ENCODE measurements around the gene RAB14.

The RAB14 gene

DNA sequence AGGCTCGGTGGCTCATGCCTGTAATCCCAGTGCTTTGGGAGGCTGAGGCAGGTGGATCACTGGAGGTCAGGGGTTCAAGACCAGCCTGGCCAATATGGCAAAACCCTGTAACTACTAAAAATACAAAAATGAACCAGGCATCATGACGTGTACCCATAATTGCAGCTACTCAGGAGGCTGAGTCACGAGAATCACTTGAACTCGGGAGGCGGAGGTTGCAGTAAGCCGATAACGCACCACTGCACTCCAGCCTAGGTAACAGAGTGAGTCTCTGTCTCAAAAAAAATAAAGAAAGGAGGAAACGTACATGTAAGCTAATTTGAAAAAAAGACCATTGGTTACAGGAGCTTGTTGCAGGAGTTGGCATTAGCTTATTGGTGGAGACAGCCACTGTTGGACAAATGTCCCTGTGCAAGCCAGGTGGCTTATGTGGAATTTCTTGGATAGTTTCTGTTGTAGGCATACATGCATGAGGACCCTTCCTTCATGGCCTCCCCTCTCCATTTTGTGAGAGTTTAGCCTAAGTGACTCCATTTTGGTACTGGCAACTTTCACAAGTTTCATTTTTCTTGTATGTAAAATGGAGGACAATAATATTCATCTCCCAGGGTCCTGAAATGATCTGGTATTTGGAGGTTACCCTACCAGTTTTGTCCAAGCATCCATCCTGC, 16.8 kb upstream of the RAB14 start:
- no peak for DNase-seq

DNA sequence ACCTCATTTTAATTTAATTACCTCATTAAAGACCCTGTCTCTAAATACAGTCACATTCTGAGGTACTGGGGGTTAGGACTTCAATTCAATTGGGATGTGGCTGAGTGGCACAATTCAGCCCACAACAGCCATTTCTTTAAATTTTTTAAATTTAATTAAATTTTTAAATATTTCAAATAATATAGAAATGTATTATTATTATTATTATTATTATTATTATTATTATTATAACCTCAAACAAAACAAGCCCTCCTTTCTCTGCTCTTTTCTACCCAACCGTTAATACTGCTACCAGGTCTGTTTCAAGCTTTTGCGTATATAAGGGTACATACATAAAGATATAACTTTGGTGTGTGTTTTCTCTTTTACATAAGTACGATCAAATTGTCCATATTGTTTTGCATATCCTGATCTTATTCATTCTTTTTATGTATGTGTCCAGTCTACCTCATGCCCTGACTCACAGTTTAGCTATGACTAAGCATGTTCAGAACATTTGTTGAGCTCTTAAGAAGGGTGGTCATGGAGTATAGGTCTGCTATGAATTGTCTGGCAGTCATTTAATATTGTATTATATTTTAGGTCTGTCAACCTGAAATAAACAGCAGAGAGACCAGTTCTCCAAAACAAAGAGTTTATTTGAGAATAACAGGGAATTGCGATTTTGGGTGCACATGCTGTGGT, 16.1 kb upstream of the RAB14 start:
- no peak for DNase-seq

DNA sequence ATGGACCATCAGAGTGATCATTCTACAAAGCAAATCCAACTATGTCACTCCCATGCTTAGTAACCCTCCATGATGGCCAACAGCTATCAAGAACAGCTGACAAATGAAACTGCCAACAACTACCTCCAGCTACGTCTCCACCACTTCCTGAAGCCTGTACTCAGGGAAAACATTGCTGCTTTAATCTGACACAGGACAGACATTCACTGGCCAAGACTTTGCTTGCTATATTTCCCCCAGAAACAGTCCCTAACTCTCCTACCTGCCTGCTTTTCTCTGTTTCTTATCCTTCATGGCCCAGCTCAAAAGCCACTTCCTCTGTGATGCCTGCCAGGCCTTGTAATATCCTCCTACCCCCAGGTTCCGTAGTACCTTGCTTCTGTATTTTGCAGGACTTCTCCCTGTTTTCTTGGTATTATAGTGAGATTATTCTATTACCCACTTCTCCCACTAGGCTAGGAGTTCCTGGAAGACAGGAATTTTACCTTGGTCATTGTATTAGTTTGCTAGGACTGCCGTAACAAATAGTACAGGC, 14.7 kb upstream of the RAB14 start:
- no peak for DNase-seq

DNA sequence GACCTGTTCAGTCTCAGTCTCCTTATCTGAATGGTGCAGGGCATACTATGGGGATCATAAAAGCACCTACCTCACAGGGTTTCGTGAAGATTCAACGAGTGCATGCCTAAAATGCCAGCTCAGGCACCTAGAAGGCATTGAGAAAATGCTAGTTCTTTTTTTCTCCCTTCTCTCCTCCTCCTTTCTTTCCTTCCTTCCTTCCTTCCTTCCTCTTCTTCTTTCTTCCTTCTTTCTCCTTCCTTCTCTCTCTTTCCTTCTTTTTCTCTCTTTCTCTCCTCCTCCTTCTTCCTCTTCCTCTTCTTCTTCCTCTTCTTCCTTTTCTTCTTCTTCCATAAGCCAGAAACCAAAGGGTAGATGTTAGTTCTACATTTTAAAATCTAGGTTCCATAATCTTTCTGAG, 12.3 kb upstream of the RAB14 start:
- no peak for DNase-seq

DNA sequence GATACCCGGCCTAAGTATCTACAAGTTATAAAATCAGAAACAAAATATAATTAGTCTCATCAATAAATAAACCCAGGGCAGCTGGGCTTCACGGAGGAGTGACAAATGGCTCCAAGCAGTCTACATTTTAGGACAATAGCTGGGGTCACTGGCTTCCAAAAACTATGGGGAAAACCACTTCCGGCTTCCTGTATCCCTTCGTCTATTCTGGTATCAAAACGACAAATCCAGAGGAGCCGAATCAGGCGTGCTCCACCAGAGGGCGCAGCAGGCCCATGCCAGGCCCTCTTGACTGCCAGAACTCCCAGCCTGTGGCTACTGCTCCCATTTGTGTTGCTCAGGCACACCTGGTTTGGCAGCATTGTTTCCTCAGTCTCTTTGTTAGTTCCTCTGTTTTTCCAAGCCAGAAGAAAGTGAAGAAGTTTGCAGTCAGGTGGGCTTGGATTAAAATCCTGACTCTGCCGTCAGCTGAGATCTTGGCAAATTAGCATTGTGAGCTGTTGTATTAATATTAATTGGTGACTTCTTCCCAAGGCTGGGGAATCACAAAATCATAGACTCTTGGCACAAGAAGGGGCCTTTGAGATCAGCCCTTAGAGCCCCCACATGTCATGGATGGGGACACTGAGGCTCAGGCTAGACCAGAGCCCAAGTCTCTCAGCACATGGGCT, 11.6 kb upstream of the RAB14 start:
- peak; percentile 80 for DNase-seq

DNA sequence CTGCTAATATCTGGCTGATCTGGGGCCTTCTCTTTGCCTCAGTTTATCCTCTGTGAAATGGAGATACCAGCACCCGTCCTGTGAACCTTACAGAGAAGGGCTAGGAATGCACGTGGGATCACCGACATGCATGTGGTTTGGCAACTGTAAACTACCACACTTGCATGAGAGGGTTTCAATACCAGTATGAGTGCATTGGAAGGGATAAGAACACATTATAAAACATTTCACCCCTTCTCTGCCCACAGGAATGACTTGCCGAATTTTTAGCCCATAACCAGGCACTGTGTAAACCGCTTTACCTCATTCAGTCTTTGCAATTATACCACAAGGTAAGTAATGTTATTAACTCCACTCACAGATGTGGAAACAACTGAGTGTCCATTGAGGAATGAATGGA, 8.9 kb upstream of the RAB14 start:
- DNase-seq, result no peak

DNA sequence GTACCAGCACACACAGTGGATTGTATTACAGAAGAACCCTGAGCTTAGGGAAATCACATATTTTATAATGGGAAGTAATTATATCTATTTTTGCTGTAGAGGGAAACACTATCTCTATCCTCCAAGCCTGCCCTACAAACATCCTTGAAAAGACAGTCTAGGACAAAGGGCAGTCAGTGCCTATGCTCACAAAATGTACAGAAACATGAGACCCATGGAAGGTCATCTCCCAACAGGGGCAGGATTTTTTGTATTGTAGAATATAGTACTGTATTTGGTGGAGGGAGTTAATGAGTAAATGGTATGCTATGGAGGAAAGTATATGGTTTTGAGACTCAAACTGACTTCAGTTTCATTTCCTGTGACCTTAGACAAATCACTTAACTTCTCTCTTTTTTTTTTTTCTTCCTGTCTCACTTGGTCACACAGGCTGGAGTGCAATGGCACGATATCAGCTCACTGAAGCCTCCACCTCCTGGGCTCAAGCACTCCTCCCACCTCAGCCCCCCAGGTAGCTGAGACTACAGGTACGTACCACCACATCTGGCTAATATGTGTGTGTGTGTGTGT, 5.8 kb upstream of the RAB14 start:
- DNase-seq, result no peak

DNA sequence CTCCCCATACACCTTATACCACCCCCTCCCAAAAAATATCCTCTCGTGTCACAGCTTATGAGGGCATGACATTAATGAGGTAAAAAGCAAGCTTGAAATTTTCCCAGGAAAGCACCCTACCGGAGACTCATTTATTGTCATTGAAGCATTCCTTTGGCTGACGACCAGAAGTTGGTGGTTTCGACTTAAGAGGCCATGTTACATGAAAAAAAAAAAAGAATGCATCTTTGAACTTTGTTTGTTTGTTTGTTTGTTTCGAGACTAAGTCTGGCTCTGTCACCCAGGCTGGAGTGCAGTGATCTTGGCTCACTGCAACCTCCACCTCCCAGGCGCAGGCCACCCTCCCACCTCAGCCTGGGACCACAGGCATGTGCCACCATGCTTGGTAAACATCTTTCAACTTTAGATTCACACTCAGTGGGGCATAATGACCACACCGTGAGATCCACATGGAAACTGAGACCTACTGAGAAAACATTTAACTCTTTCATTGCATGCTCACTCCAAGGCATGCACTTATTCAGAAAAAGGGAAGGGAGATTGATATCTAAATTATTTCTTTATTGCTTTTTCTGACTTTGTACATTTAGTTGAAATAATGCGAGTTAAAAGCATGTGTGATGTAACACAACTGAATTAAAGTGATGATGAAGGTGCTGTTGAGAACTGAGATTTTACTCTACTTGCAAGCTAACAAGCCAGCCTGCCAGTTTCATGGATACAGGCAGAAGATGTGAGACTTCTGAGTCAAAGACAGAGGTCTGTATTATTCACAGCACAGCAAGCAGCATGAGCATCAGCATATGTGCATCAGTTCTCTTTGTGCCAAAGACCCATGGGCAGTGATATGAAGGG, 5.1 kb upstream of the RAB14 start:
- no peak for DNase-seq

DNA sequence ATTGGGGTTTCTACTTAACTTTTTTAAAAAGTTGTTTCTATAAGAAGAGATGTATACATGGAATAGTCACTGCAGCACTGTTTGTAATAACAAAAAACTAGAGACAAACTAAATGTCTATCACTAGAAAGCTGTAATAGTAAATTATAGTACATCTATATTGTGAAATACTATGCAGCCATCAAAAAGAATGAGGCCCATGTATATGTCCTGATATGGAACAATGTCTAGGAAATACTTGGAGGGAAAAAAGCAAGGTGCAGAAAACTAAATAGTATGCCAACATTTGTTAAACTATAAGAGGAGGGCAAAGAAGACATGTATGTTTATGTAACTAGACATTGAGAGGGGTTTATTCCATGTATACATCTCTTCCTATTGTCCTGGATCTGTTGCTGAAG, 2.9 kb upstream of the RAB14 start:
- DNase-seq, result no peak

DNA sequence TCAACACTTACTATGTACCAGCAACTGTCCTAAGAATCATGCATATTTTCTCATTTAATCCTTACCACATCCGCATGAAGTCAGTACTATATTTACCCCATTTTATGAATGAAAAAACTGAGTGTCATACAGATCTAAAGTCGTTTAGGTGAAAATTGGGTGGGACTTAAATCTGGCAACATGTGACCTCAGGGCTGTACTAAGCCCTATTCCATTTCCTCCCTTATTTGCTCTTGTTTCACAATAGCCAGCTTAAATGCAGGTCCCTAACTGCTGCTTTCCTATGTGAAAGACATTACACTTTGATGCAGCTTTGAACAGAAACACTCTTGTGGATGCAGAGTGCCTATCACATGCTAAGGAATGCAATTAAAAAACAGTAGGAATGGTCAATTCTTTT, 2.5 kb upstream of the RAB14 start:
- DNase-seq, result no peak

DNA sequence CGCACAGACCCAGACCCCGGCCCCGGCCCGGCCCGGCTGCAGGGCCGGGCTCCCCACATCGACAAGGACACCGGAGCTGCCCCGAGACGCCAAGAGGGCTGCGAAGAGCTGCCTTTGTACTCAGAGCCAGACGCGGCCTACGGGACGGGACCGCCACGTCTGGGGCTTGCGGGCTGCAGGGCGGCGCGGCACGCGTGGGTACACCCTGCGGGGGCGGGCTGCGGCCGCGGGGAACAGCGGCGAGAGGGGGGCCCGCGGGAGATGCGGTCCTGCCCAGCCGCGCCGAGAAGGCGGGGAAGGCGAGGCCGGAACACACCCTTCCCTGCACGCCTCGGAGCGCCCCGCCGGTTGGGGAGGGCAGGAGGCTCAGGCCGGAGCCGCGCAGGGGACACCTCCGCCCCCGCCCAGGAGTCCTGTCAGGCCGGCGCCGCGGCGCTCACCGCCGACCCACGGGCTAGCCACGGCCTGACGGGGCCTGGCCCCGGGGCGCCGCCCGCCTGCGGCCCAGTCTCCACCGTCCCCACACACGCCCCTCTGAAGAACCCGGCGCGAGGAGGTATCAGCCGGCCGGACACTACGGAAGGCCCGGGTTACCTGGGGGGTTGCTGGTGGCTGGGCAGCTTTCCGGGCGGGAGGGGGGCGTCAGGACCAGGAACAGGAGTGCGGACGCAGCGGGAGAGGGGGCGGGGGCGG, 478 bp downstream of the RAB14 start:
- DNase-seq, result no peak

DNA sequence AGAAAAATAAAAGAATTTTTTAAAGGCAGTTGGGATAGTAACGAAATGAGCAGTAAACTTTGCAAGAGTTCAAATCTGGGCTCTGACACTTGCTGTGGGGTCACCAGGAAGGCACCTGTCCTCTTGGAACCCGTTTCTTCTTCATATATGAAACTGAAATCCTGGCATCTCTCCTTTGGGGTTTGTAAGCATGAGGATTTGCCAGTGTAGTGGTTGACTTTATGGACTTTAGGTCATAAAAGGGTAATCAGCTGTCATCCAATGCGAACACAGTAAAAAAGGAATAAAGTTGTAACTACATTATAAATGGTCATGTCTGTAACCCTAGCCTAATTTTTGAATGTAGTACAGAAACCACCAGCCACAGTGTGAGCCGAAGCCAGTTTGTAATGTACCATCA, 1.3 kb downstream of the RAB14 start:
- DNase-seq, result no peak

DNA sequence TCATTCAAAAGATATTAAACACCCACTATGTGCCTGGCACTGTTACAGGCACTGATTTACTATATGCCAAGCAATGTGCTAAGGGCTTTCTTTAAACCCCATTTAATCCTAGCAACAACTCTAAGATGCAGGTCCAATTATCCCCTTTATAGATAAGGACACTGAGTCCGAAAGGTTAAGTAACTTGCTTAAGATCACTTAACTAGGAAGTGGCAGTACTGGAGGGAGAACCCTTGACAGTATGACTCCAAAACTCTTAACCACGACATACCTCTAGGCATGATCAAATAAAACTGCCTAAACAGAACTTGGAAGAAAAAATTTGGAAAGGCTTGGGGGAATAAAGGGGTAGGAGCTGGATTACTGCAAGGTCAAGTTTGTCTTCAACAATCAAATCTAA, 1.7 kb downstream of the RAB14 start:
- no peak for DNase-seq

DNA sequence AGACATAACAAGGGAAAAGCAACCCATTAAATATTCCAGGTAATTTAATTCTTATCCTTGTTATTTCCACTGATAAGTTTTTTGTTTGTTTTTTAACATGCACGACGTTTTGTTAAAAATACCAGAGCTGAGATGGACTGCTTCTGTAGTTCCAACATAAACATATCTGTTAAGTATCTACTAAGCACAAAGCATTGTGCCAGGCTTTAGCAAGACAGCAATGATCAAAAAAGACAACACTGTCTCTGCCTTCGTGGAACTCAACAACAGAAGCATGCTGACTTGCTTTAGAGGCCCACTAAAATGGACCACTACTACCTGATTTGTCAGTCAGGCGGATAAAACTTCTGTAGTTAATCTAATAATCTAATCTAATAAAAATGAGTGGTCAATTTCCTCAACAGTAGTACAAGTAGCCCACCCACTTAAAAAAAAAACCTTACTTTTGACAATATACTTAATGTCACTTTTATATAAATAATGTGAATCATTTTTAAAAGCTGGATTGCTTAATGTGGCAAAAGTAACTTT, 3.1 kb downstream of the RAB14 start:
- no peak for DNase-seq

DNA sequence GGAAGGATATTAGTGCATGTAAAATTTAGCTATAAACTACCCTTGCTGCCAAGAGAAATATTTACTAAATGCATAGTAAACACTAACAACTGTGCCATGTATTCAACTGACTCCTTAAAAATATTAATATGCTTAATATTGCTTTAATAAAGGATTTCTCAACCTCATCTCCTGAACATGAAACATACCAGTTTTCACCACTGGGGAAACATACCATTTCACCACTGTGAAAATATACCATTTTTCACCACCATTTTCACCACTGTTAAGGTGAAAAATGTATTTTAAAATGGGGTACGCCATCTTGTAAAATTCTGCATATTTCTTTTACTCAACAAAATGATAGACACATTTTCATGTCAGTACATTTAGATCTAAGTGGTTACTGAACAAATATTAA, 4.5 kb downstream of the RAB14 start:
- no peak for DNase-seq

DNA sequence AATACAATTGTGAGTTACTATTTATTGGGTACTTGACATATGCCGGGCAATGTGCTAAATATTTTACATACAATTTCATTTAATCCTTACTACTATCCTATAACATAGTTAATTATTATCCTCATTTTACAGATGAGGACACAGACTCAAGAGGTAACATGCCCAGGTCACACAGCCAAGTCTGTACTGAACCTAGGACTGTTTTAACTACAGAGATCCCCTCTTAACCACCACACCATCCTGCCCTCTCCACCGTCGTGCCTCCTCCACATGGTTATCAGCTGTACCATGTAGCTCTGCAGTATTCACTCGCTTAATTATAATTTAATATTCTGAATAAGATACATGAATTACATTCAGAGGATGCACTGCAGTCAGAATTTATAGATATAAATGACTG, 5.3 kb downstream of the RAB14 start:
- no peak for DNase-seq

DNA sequence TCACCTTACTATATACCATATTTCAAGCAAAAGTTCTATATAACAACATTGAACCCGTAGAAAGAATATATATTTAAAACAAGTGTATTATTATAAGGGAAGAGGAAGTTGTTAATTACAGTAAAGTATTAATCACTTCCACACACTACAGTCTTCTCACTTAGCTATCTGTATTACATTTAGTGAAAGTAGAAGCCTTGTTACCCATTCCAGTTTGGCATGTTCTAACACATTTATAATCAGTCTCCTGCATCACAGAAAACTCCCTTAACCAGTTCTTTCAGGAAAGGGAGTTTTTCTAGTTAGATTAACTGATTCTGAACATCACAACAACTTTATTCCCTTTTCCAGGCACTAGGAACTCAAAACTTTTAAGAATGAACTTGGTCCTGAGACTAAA, 6.9 kb downstream of the RAB14 start:
- DNase-seq, result no peak

DNA sequence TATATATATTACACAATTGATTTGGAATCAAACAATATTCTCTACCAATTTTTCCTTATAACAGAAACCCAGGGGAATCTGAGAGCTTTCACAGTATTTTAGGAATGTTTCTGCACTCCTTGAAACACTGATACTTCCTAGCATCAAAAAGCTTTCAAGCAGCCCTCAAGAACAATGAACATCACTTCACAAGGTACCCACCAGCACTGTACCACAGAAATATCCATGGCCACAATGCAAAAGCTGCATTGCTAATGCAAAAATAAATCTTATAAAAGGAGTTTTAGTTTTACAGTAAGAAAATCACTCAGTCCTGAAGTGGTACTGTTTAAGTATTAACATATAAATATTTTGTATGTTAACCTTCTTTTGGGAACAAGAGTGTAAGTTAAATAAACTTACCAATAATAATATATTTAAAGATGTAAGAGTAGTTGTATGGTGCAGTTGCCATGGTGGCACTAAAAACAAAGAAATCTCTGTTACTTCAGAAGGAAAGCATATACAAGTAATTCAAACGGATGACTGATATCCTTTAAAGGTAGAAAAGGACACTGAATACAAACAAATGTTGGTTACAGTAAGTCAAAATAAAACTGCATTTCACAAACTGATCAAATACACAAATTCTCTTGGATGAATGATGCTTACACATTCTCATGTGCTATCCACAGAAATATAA, 8.6 kb downstream of the RAB14 start:
- no peak for DNase-seq

DNA sequence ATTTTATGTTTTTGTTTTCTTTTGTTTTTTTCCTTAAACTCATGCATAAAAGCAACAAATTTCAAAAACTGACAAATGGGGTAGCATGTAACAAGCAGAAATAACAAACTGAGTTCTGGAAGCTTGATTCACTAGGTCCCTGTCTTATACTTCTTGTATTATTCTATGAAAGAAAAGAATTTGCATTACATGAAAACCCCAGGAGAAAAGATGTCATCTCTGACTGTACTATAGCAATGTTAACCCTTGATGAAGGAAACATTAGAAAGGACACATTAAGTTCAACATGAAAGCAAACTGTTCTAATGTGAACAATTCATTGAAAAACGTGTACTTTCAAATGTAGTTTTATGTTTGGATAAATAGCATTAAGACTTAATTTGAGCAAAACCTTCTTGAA, 9.2 kb downstream of the RAB14 start:
- no peak for DNase-seq

DNA sequence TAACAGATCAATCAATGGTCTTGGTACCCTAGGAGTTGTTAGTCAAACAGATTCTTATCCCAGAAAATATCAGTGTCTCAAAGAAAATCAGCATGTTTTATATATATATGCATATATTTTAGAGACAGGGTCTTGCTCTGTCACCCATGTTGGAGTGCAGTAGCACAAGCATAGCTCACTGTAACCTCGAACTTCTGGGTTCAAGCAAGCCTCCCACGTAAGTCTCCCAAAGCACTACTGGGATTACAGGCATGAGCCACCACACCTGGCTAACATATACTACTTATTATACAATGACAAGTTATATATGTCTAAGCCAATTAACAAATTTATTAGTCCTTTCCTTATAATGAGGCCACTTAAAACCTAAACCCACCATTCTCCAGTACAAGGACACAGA, 10.4 kb downstream of the RAB14 start:
- no peak for DNase-seq

DNA sequence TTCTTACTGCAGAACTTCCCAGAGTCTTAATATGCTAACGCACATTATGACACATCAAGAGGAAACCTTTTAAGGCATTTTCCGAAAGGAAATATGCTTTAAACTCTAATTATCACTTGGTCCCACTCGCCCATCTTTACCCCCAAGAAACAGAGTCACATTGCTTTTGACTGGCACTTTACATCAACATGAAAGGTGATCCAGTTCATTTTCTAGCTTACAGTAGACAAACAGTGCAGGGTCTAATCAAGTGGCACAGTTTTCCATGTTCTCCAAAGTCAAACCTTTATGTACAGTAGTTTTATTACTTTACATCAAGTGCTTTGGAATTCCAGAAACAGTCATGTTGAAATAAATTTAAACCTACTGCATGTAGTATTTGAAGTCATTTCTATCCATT, 12.0 kb downstream of the RAB14 start:
- no peak for DNase-seq
